Measurements from ENCODE around the gene CTXND1.

Gene CTXND1

DNA sequence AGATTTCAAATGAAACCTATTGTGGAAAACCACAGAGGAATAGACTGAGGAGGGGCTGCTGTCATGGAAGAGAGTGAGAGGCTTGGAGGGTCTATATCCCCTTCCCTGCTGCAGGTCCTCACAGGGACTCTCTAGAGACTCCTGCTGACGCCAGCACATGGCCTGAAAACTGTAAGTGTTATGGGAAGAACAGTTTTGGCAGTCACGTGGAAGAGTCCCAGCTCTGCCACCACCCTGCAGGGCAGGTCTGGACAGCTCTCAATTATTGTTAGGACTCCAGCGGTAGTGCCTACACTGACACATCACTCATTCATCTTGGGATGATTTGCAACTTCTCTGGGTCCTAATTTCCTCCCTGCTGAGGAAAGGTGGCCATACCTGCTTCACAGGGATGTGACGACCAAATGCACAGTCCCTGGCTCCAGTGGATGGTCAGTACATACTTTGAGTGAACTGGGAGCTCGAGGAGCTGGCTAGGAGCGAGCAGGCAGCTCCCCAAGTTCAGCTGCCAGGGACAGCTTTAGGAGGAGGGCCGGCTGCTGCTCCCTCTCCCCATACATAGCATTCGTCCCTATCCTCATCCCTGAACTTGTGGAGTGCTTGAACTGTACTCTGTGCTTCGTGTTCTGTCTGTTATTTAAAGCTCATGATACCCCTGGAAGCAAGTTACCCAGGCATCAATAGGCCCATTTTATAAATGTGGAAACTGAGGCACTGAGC is 49.2 kb downstream of the CTXND1 start:
- Histone ChIP-seq H3K4me3 (no peak overlapping the region), H3K27ac (no peak overlapping the region)
- TF ChIP-seq, protein P1, sequence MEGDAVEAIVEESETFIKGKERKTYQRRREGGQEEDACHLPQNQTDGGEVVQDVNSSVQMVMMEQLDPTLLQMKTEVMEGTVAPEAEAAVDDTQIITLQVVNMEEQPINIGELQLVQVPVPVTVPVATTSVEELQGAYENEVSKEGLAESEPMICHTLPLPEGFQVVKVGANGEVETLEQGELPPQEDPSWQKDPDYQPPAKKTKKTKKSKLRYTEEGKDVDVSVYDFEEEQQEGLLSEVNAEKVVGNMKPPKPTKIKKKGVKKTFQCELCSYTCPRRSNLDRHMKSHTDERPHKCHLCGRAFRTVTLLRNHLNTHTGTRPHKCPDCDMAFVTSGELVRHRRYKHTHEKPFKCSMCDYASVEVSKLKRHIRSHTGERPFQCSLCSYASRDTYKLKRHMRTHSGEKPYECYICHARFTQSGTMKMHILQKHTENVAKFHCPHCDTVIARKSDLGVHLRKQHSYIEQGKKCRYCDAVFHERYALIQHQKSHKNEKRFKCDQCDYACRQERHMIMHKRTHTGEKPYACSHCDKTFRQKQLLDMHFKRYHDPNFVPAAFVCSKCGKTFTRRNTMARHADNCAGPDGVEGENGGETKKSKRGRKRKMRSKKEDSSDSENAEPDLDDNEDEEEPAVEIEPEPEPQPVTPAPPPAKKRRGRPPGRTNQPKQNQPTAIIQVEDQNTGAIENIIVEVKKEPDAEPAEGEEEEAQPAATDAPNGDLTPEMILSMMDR (IDR thresholded peaks at IDR 0.05), result no peak
- DNase-seq (ENCODE audit: low spot score), result peak; percentile 46

DNA sequence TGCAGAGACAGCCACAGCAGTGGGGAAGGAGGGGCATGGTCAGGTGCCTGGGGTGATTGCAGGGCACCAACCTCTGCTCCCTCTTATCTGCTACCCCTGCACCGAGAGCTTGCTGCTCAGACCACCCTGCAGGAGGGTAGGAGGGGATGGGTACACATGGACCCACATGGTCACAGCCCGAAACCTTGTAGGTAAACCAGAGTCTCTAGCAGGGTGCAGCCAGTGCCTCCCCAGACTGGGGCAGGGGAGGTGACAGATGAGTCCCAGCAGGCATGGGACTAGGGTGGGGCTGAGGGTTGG is 50.0 kb downstream of the CTXND1 start:
- TF ChIP-seq, protein P1 (IDR thresholded peaks at IDR 0.05), result no peak
- no peak overlapping the region for H3K4me3 ChIP-seq
- no peak overlapping the region for H3K27ac ChIP-seq
- peak; percentile 33 for DNase-seq (ENCODE audit: low spot score)

DNA sequence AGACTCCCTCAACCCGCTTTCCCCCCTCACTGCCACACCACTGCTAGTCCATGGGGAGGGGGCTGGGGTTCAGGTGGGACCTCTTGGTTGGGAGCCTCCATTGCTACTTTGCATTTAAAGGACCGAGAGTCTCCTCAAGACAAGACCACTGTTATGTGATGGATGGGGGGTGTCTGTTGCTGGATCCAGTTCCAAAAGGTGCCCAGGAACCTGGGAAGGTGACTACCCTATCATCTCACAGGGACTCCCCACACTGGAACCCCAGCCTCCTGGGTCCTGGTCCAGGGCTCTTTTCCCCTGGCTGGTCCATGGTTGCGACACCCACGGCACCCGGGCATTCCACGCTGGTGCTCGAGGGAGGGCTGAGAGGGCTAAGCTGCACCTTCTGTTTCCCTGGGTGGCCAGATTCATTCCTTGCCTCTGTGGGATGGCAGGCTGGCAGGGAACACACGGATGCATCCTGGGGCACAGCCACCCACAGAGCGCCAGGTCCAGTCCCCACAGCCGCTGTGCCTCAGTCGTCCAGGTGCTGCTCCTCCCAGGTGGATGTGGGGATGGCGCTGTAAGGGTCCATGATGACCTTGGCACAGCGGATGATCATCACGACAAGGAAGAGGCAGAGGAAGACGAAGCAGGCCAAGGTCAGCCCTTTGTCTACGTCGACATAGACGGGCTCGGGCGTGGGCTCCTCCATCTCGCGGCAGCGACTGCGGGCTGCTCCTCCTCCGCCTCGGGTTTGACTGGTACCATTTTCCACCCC is 50.6 kb downstream of the CTXND1 start:
- DNase-seq (ENCODE audit: low spot score), result peak; percentile 21
- Histone ChIP-seq H3K4me3 (no peak overlapping the region), H3K27ac (no peak overlapping the region)
- TF ChIP-seq, protein P1 (IDR thresholded peaks at IDR 0.05), result no peak

DNA sequence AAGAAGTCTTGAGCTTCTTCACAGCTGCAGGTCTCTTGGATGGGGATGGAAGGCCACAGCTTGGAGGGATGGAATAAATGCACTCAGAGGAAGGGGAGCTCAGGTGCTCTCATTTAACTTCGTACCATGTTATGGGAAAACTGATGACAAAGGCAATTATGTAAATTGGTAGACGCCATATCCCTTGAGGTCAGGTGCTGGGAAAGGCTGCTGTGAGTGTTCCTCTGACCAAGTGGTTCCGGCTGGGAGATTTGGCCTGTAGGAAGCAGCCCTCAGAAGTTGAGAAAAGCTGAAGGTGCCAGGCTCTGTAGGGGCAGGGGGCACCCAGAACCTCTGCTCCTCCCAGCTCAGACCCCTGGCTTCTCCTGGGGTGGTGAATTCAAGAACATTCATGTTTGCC is 52.1 kb downstream of the CTXND1 start:
- H3K27ac ChIP-seq, result no peak overlapping the region
- no peak overlapping the region for H3K4me3 ChIP-seq
- TF ChIP-seq, protein P1 (IDR thresholded peaks at IDR 0.05), result no peak
- DNase-seq (ENCODE audit: low spot score), result peak; percentile 16

DNA sequence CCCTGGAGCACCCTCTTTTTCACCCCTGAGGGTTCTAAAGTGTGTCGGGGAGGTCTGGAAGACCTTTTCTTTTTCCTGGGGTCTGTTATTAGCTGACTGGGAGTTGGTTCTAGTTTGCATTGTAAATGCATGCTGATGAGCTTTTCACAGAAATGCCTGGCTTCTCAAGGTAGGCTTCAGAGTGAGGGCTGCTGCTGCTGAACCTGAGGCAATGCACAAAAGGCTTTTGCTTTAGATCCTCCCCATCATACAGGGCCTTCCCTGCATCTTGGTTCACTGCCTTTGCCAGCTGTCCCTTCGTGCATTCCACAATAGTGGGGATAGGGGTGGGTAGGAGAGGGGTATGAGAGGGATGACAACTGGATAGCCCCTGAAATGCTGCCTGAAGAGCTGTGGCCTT is 52.6 kb downstream of the CTXND1 start:
- H3K27ac ChIP-seq, result no peak overlapping the region
- TF ChIP-seq, protein P1 (IDR thresholded peaks at IDR 0.05), result no peak
- no peak overlapping the region for H3K4me3 ChIP-seq
- DNase-seq (ENCODE audit: low spot score), result peak; percentile 29

DNA sequence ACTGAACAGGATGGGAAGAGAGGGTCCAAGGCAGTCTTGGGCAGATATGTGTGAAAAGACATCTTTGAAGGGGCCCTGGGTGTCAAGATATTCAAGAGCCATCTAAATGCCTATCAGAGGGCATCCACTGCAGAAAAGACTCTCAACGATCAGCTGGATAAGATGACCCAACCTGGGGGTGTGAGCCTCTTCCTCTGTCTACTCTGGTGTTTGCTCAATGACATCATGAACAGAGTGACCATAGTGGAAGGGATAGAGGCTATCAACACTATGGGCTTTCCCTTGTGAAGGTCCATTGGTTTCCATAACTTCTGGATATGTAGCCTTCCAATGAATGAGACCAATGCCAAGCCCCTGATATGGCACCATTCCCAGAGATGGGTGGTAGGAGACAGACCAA is 57.1 kb downstream of the CTXND1 start:
- peak; percentile 16 for DNase-seq (ENCODE audit: low spot score)
- H3K4me3 ChIP-seq, result no peak overlapping the region
- H3K27ac ChIP-seq, result no peak overlapping the region
- TF ChIP-seq, protein P1 (IDR thresholded peaks at IDR 0.05), result no peak

DNA sequence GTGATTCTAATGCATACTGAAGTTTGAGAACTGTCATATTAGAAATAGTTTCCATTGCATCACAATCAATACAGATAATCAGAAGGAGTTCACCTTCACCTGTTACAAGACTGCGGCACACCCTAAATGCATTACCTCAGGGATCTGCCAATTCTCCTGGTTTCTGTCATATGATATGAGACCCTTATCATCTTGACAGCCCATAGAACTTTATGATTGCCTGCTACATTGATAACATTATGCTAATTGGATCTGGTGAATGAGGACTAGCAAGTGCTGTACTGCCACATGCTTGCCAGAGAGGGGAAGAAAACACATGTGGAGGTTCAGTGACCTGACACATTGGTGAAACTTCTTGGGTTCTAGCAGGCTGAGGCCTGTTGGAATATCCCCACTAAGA is 57.8 kb downstream of the CTXND1 start:
- TF ChIP-seq, protein P1 (IDR thresholded peaks at IDR 0.05), result no peak
- Histone ChIP-seq H3K4me3 (no peak overlapping the region), H3K27ac (no peak overlapping the region)
- no peak for DNase-seq (ENCODE audit: low spot score)

All from coronary artery (tissue), 2 donors.